Mesendoderm (in vitro differentiated cells): ENCODE results near the gene ANGPTL4.

Experiments
- DNase-seq: peaks from one replicate; pipeline ENCODE4 v3.0.0; 2013
- H2AK5ac ChIP-seq: 2 replicates; pipeline ENCODE4 v1.6.1; 2013; ENCODE audit warnings: low read length, inconsistent platforms
- H2BK120ac ChIP-seq: 2 replicates; pipeline ENCODE4 v1.6.1; 2013; ENCODE audit warnings: low read depth, mild to moderate bottlenecking, low read length, moderate library complexity, mixed read lengths
- H2BK15ac ChIP-seq: replicated peaks from 2 replicates; pipeline ENCODE4 v1.6.1; 2013; ENCODE audit warnings: low read depth, mild to moderate bottlenecking, moderate library complexity
- H2BK5ac ChIP-seq: 2 replicates; pipeline ENCODE4 v1.6.1; 2013; ENCODE audit warnings: low read length, inconsistent platforms
- H3K18ac ChIP-seq: 2 replicates; pipeline ENCODE4 v1.6.1; 2013; ENCODE audit warnings: mild to moderate bottlenecking, low read length, mixed read lengths
- H3K23ac ChIP-seq: one replicate; pipeline ENCODE4 v1.6.1; 2013; ENCODE audit warnings: low read length
- H3K27ac ChIP-seq: 2 replicates; pipeline ENCODE4 v1.5.1; 2013; ENCODE audit warnings: low read depth, mild to moderate bottlenecking, inconsistent platforms, low read length, moderate library complexity
- H3K27me3 ChIP-seq: 2 replicates; pipeline ENCODE4 v1.6.1; 2013; ENCODE audit warnings: low read length, control low read depth, mild to moderate bottlenecking, inconsistent platforms; ENCODE audit not compliant: insufficient read depth, poor library complexity
- H3K36me3 ChIP-seq: 2 replicates; pipeline ENCODE4 v1.6.1; 2013; ENCODE audit warnings: low read length, inconsistent platforms; ENCODE audit not compliant: control insufficient read depth, insufficient read depth
- H3K4ac ChIP-seq: one replicate; pipeline ENCODE4 v1.6.1; 2013; ENCODE audit warnings: low read depth, mild to moderate bottlenecking, low read length, moderate library complexity
- H3K4me1 ChIP-seq: 2 replicates; pipeline ENCODE4 v1.6.1; 2013; ENCODE audit warnings: low read depth, low read length, inconsistent platforms; ENCODE audit not compliant: control insufficient read depth
- H3K4me2 ChIP-seq: 2 replicates; pipeline ENCODE4 v1.6.1; 2013; ENCODE audit warnings: low read length
- H3K4me3 ChIP-seq: 2 replicates; pipeline ENCODE4 v1.5.1; 2013; ENCODE audit warnings: mild to moderate bottlenecking, low read length
- H3K56ac ChIP-seq: one replicate; pipeline ENCODE4 v1.6.1; 2013; ENCODE audit warnings: low read length
- H3K79me1 ChIP-seq: 2 replicates; pipeline ENCODE4 v1.6.1; 2013; ENCODE audit warnings: low read length, inconsistent platforms
- H3K79me2 ChIP-seq: 2 replicates; pipeline ENCODE4 v1.6.1; 2013; ENCODE audit warnings: mild to moderate bottlenecking, low read length; ENCODE audit not compliant: control insufficient read depth, insufficient read depth
- H3K9ac ChIP-seq: 2 replicates; pipeline ENCODE4 v1.6.1; 2013; ENCODE audit warnings: low read length, inconsistent platforms
- H4K5ac ChIP-seq: one replicate; pipeline ENCODE4 v1.6.1; 2013; ENCODE audit warnings: low read length
- H4K8ac ChIP-seq: one replicate; pipeline ENCODE4 v1.6.1; 2013; ENCODE audit warnings: low read depth, mild to moderate bottlenecking, control low read depth, low read length, moderate library complexity
- WGBS: extraction: QIAGEN DNeasy Blood & Tissue Kit; methylation state at CpG from one replicate; pipeline ENCODE4 v1.1.7; 2013; ENCODE audit warnings: low lambda C conversion rate, missing lambda C conversion rate; ENCODE audit not compliant: insufficient coverage; ENCODE audit errors: extremely low coverage; 5-methylcytosine and 5-hydroxymethylcytosine counted together

The ANGPTL4 gene

DNA sequence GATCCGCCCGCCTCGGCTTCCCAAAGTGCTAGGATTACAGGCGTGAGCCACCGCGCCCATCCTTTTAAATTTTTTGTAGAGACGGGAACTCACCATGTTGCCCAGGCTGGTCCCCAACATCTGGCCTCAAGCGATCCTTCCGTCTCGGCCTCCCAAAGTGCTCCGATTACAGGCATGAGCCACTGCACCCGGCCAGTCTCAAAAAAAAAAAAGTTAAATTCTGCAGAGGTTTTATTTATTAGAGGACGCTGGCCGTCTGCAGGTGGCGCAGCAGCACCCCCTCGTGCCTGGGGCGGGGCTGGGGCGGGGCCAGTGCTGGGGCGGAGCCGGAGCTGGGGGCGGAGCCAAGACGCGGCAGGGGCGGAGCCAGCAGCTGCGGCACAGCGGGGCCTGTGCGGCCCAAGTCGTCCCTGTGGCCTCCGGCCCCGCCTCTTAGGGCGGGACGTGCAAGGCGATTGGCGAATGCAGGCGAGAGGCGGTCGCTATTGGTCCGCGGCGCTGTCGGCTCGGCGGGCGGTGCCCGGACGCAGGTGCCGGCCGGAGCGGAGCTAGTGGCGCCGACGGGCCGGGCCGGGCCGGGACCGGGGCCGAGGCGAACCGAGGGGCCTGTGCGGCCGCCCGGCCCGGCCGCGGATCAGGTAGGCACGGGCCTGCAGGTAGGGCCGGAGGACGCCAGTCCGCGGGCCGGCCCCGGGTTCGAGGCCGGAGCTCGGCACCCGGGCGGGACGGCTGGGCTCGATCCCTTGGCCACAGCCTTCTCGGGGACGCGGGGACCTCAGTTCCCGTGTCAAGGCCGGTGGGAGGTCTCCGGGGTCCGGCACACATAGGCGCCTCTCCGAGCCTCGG, 49.1 kb downstream of the ANGPTL4 start, which contains the start of gene MARCHF2:
Gene MARCHF2 (plus strand): TSS at position 523 of the 846 bp plus-strand sequence. CDS start 8,536 bp downstream, outside the sequence.
- Histone ChIP-seq H4K5ac (no peak within 1 kb of the TSS), H2BK15ac (no peak within 1 kb of the TSS), H4K8ac (no peak within 1 kb of the TSS), H3K9ac (peak within 1 kb of the TSS; percentile 67), H3K23ac (no peak within 1 kb of the TSS), H3K4me1 (no peaks in the 10 kb centered on the region), H3K4ac (no peak within 1 kb of the TSS), H3K79me1 (no peaks in the 10 kb centered on the region), H3K4me3 (peak within 1 kb of the TSS; percentile 59), H3K36me3 (no peaks in the 10 kb centered on the region), H3K18ac (no peak within 1 kb of the TSS), H3K4me2 (peak within 1 kb of the TSS; percentile 91), H3K56ac (peak within 1 kb of the TSS; percentile 74), H3K79me2 (no peaks in the 10 kb centered on the region), H2BK5ac (no peak within 1 kb of the TSS), H3K27me3 (no peaks in the 10 kb centered on the region), H3K27ac (no peak within 1 kb of the TSS), H2BK120ac (no peak within 1 kb of the TSS), H2AK5ac (no peak within 1 kb of the TSS)
- DNase-seq = peak; percentile 97
- no CpG with 5 or more reads among the region's 89 CpGs for WGBS

DNA sequence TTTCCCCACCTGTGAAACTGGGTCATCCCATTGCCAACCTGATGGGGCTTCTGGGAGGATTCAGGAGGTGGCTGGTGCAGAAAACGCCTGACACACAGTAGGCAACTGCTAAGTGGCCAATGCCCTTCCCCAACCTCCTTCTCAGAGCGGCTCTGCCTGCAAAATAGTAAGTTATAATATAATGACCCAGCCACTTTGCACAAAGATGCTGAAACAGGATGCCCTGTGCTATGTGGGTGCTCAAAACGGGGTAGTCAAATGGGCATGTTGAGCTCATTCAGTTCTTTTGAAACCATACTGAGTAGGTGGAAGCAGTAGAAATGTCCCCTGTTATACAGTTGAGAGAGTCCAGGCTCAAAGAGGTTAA, 49.7 kb downstream of the ANGPTL4 start:
- Histone ChIP-seq H2BK5ac (no peak overlapping the region), H3K4me3 (peak overlapping the region; percentile 59), H3K36me3 (no peaks in the 10 kb centered on the region), H3K9ac (peak overlapping the region; percentile 67), H2BK15ac (no peak overlapping the region), H3K4me2 (peak overlapping the region; percentile 91), H2AK5ac (no peak overlapping the region), H3K23ac (no peak overlapping the region), H3K4ac (no peak overlapping the region), H3K56ac (peak overlapping the region; percentile 74), H4K8ac (no peak overlapping the region), H3K79me2 (no peaks in the 10 kb centered on the region), H4K5ac (no peak overlapping the region), H2BK120ac (no peak overlapping the region), H3K4me1 (no peaks in the 10 kb centered on the region), H3K27me3 (no peaks in the 10 kb centered on the region), H3K18ac (no peak overlapping the region), H3K79me1 (no peaks in the 10 kb centered on the region), H3K27ac (no peak overlapping the region)
- whole genome bisulfite sequencing = no CpG with 5 or more reads among the region's 3 CpGs
- no peak for DNase-seq

DNA sequence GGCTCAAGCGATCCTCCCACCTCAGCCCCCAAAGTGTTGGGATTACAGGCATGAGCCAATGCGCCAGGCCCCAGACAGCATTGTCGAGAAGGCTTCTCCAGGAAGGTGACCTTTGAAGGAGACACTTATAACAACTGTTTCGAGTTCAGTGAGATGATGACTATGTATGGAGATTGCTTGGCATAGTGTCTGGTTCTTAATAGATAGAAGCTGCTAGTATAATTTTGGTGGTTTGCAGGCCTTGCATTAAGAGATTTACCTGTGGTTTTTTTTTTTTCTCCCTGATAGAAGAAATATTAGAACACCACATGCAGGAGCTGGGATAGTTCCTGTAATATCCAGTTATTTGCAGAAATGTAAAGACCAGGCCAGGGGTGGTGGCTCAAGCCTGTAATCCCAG, 52.8 kb downstream of the ANGPTL4 start:
- no peak overlapping the region for H3K4me2 ChIP-seq
- no peaks in the 10 kb centered on the region for H3K27me3 ChIP-seq
- no peaks in the 10 kb centered on the region for H3K79me2 ChIP-seq
- no peak overlapping the region for H2BK120ac ChIP-seq
- H2AK5ac ChIP-seq = no peak overlapping the region
- no peak for DNase-seq
- no peak overlapping the region for H3K23ac ChIP-seq
- no peak overlapping the region for H4K5ac ChIP-seq
- no peaks in the 10 kb centered on the region for H3K4me1 ChIP-seq
- no peak overlapping the region for H4K8ac ChIP-seq
- no peaks in the 10 kb centered on the region for H3K79me1 ChIP-seq
- no peak overlapping the region for H2BK5ac ChIP-seq
- H3K4ac ChIP-seq = no peak overlapping the region
- no peak overlapping the region for H2BK15ac ChIP-seq
- no peak overlapping the region for H3K56ac ChIP-seq
- no peak overlapping the region for H3K9ac ChIP-seq
- no peak overlapping the region for H3K4me3 ChIP-seq
- no peaks in the 10 kb centered on the region for H3K36me3 ChIP-seq
- no CpG with 5 or more reads among the region's 4 CpGs for WGBS
- no peak overlapping the region for H3K27ac ChIP-seq
- no peak overlapping the region for H3K18ac ChIP-seq

DNA sequence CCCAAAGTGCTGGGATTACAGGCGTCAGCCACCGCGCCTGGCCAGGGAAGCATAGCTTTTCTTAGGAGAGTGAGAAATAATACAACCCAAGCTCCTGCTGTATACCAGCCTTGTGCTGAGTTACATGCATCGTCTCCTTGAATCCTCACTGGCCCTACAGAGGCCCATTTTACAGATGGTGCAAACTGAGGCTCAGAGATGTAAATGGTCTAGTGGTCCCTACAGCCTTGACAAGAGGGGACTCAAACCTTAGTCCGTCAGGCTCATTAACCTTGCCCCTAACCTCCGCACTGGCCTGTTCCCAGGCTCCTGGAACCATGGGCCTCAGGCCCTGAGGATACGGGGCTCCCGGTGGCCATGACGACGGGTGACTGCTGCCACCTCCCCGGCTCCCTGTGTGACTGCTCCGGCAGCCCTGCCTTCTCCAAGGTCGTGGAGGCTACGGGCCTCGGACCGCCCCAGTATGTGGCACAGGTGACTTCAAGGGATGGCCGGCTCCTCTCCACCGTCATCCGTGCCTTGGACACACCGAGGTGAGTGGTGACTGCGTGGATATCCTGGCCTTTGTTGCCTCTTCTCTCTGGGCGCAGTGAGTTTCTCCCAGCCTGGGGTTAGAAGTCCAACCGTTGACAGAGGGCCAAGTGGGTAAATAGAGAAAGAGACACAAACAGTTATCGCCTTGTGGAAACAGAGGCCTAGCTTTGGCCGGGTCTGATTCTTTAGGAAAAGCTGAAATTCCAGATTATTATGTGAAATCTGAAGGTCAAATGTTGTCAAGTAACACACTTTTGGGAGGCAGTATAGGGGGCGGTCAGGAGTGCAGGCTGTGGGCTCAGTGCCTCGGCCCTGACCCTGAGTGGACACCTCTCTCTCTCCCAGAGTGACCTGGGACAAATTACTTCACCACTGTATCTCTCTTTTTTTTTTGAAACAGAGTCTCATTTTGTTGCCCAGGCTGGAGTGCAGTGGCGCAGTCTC, 57.8 kb downstream of the ANGPTL4 start:
- Histone ChIP-seq H3K27me3 (no peaks in the 10 kb centered on the region), H3K56ac (no peak overlapping the region), H3K9ac (no peak overlapping the region), H3K4me3 (no peak overlapping the region), H3K79me1 (no peaks in the 10 kb centered on the region), H2AK5ac (no peak overlapping the region), H2BK5ac (no peak overlapping the region), H3K36me3 (no peaks in the 10 kb centered on the region), H2BK120ac (no peak overlapping the region), H3K27ac (no peak overlapping the region), H3K4me2 (no peak overlapping the region), H4K5ac (no peak overlapping the region), H3K79me2 (no peaks in the 10 kb centered on the region), H4K8ac (no peak overlapping the region), H3K4ac (no peak overlapping the region), H3K4me1 (no peaks in the 10 kb centered on the region), H3K23ac (no peak overlapping the region), H2BK15ac (no peak overlapping the region), H3K18ac (no peak overlapping the region)
- no CpG with 5 or more reads among the region's 28 CpGs for WGBS
- no peak for DNase-seq

DNA sequence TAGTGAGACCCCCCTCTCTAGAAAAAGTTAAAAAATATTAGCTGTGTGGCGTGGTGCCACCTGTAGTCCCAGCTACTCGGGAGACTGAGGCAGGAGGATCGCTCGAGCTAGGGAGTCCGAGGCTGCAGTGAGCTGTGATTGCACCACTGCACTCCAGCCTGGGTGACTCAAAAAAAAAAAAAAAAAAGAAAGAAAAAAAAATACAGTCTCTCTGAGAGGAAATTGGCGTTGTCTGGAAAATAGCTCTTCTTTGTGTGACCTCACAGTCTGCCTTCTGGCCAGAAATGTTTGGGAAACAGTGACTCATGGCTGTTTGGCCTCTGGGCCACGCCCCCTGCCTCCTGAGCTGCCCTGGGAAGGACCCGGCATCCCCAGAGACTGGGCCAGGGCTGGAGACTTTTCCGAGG, 59.9 kb downstream of the ANGPTL4 start:
- H3K36me3 ChIP-seq = no peaks in the 10 kb centered on the region
- no peak overlapping the region for H2BK15ac ChIP-seq
- WGBS = no CpG with 5 or more reads among the region's 9 CpGs
- no peak overlapping the region for H2AK5ac ChIP-seq
- no peak overlapping the region for H2BK120ac ChIP-seq
- no peak overlapping the region for H3K4ac ChIP-seq
- H3K27me3 ChIP-seq = no peaks in the 10 kb centered on the region
- no peak overlapping the region for H3K4me3 ChIP-seq
- H3K4me1 ChIP-seq = no peaks in the 10 kb centered on the region
- H3K18ac ChIP-seq = no peak overlapping the region
- H3K79me2 ChIP-seq = no peaks in the 10 kb centered on the region
- H3K27ac ChIP-seq = no peak overlapping the region
- H3K56ac ChIP-seq = no peak overlapping the region
- no peak overlapping the region for H3K23ac ChIP-seq
- no peak overlapping the region for H4K5ac ChIP-seq
- H3K79me1 ChIP-seq = no peaks in the 10 kb centered on the region
- H4K8ac ChIP-seq = no peak overlapping the region
- no peak overlapping the region for H3K9ac ChIP-seq
- DNase-seq = peak; percentile 88
- no peak overlapping the region for H2BK5ac ChIP-seq
- no peak overlapping the region for H3K4me2 ChIP-seq
